Neutrophil (primary cell): Measurements from ENCODE around the gene AADACL2.

Experiments
- H3K27ac ChIP-seq: fragments of 200-600 bp; sonication (generic); 2 replicates; pipeline ENCODE4 v1.5.1; 2016; ENCODE audit warnings: mild to moderate bottlenecking, moderate library complexity
- H3K27me3 ChIP-seq: fragments of 200-600 bp; sonication (generic); 2 replicates; pipeline ENCODE4 v1.6.0; 2016; ENCODE audit warnings: mild to moderate bottlenecking
- H3K36me3 ChIP-seq: fragments of 200-600 bp; sonication (generic); 2 replicates; pipeline ENCODE4 v1.5.1; 2017
- H3K4me1 ChIP-seq, 2 experiments: fragments of 200-600 bp in 1 of 2; sonication (generic) in 1 of 2; 1 replicate in 1 of 2; 2 replicates in 1 of 2; pipeline versions ENCODE4 v1.5.1 to v1.6.1; 2013 to 2016; ENCODE audit warnings: low read depth in 1 of 2, low read length in 1 of 2, mild to moderate bottlenecking in 1 of 2, moderate library complexity in 1 of 2; ENCODE audit not compliant: control insufficient read depth in 1 of 2, insufficient read depth in 1 of 2
- H3K4me3 ChIP-seq, 2 experiments: fragments of 200-600 bp in 1 of 2; sonication (generic) in 1 of 2; 1 replicate in 1 of 2; 2 replicates in 1 of 2; pipeline ENCODE4 v1.5.1; 2013 to 2016; ENCODE audit warnings: low read depth in 1 of 2, low read length in 1 of 2, mild to moderate bottlenecking in 1 of 2, moderate library complexity in 1 of 2
- H3K9me3 ChIP-seq: fragments of 200-600 bp; sonication (generic); 2 replicates; pipeline ENCODE4 v1.5.1; 2016
- CTCF ChIP-seq: fragments of 200-600 bp; sonication (generic); IDR thresholded peaks from 2 replicates; pipeline ENCODE4 v1.5.1; 2016; ENCODE audit warnings: antibody characterized with exemption

Gene AADACL2

DNA sequence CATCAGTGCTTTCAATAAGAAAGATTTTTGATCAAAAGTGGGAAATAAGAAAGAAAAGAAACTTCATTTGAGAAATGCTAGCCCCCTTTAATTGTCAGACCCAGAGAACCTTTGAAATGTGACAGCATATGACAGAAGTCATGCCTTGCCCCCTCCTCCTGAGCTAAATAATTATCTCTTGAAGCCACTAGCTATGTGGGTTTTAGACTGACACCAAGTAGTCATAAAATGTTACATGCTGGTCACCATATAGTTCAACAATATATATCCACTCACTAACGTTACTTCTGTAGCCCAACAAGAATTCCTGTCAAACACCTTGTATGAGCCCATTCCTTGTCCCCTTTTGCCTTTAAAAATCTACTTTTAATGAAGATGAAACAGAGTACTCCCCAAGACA is 43.1 kb upstream of the AADACL2 start:
- Histone ChIP-seq H3K4me3 (no peak overlapping the region), H3K9me3 (no peaks in the 10 kb centered on the region), H3K27ac (no peak overlapping the region), H3K4me1 (no peaks in the 10 kb centered on the region), H3K36me3 (no peaks in the 10 kb centered on the region), H3K27me3 (no peaks in the 10 kb centered on the region)
- TF ChIP-seq CTCF: no peak

GRCh38 chr3:151697496-151697895 is 36.2 kb upstream of the AADACL2 start:
- H3K9me3 ChIP-seq: no peaks in the 10 kb centered on the region
- no peak overlapping the region for H3K27ac ChIP-seq
- TF ChIP-seq CTCF: no peak
- no peaks in the 10 kb centered on the region for H3K4me1 ChIP-seq
- no peaks in the 10 kb centered on the region for H3K27me3 ChIP-seq
- no peak overlapping the region for H3K4me3 ChIP-seq
- no peaks in the 10 kb centered on the region for H3K36me3 ChIP-seq

GRCh38 chr3:151707216-151707615 is 26.5 kb upstream of the AADACL2 start:
- Histone ChIP-seq H3K9me3 (no peaks in the 10 kb centered on the region), H3K4me1 (no peaks in the 10 kb centered on the region), H3K27me3 (no peaks in the 10 kb centered on the region), H3K27ac (no peak overlapping the region), H3K36me3 (no peaks in the 10 kb centered on the region), H3K4me3 (no peak overlapping the region)
- TF ChIP-seq CTCF: no peak

GRCh38 chr3:151708868-151709267 is 24.9 kb upstream of the AADACL2 start:
- no peak overlapping the region for H3K27ac ChIP-seq
- no peaks in the 10 kb centered on the region for H3K9me3 ChIP-seq
- H3K36me3 ChIP-seq: no peaks in the 10 kb centered on the region
- no peak overlapping the region for H3K4me3 ChIP-seq
- no peak for TF ChIP-seq CTCF
- H3K4me1 ChIP-seq: no peaks in the 10 kb centered on the region
- H3K27me3 ChIP-seq: no peaks in the 10 kb centered on the region

- no peak for TF ChIP-seq CTCF
- Histone ChIP-seq H3K9me3 (no peaks in the 10 kb centered on the region), H3K36me3 (no peaks in the 10 kb centered on the region), H3K4me3 (no peak overlapping the region), H3K27ac (no peak overlapping the region), H3K27me3 (no peaks in the 10 kb centered on the region), H3K4me1 (no peaks in the 10 kb centered on the region)
Measured at GRCh38 chr3:151709847-151710246, 23.9 kb upstream of the AADACL2 start.

- Histone ChIP-seq H3K4me3 (no peak overlapping the region), H3K27ac (no peak overlapping the region), H3K9me3 (no peaks in the 10 kb centered on the region), H3K36me3 (no peaks in the 10 kb centered on the region), H3K4me1 (no peaks in the 10 kb centered on the region), H3K27me3 (no peaks in the 10 kb centered on the region)
- no peak for TF ChIP-seq CTCF
Measured at GRCh38 chr3:151721294-151721693, 12.4 kb upstream of the AADACL2 start.
